Measurements from ENCODE around the gene MYO7B.

Gene MYO7B

DNA sequence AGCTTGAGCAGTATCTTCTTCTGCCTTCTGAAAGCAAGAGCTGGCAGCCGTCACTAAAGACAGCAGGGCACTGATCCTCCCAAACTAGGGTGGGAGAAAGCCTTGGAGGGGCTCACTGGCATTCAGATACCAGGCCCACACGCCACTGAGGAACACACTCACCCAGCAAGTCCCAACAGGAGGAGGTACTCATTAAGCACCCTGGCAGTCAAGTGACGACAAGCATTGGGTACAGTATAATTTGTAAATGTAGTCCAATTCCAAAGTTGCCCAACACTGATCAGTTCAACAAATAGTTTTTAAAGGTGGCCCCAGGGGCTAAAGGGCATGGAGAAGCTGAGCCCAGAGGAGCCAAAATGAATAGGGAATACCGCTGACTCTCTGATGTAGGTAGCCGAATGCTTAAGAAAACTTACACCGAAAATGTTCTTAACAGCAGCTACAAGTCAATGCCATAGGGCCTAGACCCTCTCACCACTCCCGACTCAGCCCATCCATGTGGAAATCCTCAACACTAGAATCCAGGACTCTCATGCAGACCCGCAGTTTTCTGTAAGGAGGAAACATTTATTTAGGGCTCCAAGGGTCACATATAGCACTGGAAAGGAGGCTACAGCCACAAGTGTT is 129.9 kb downstream of the MYO7B start:
- Histone ChIP-seq H3K9ac (ENCODE audit: low read length) (no peak overlapping the region), H3K9me3 (ENCODE audit: insufficient read depth, low read length) (no peaks in the 10 kb centered on the region), H2AFZ (ENCODE audit: low read depth, low read length) (no peak overlapping the region), H3K36me3 (replicated peaks; ENCODE audit: low read depth, low read length) (no peaks in the 10 kb centered on the region), H3K27me3 (ENCODE audit: low read depth, low read length) (peaks cover 20% of the 10 kb centered on the region), H3K4me2 (ENCODE audit: low read length) (no peak overlapping the region), H3K4me3 (ENCODE audit: low read length) (no peak overlapping the region), H3K27ac (ENCODE audit: low read length) (no peak overlapping the region), H4K20me1 (ENCODE audit: insufficient read depth, low read length) (no peaks in the 10 kb centered on the region), H3K4me1 (ENCODE audit: low read length) (no peaks in the 10 kb centered on the region), H3K79me2 (ENCODE audit: low read length) (no peaks in the 10 kb centered on the region)
- no peak for TF ChIP-seq CTCF (IDR thresholded peaks at IDR 0.05; ENCODE audit: low read depth, low read length)
- TF ChIP-seq EZH2phosphoT487 (IDR thresholded peaks at IDR 0.05; ENCODE audit: low read depth): no peak

DNA sequence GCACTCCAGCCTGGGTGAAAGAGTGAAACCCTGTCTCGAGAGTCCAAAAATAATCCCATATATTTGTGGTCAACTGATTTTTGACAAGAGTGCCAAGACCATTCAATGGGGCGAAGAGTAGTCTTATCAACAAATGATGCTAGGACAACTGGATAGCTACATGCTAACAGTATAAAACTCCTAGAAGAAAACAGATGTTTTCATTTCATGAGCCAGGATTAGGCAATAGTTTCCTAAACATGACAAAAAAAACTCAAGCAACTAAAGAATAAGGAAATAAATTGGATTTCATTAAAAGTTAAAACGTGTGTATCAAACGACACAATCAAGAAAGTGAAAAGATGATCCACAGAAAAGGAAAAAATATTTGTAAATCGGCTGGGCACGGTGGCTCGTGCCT is 133.6 kb downstream of the MYO7B start:
- no peak overlapping the region for H3K27ac ChIP-seq (ENCODE audit: low read length)
- no peak overlapping the region for H2AFZ ChIP-seq (ENCODE audit: low read depth, low read length)
- H3K36me3 ChIP-seq (replicated peaks; ENCODE audit: low read depth, low read length): no peaks in the 10 kb centered on the region
- no peaks in the 10 kb centered on the region for H3K79me2 ChIP-seq (ENCODE audit: low read length)
- no peaks in the 10 kb centered on the region for H3K4me1 ChIP-seq (ENCODE audit: low read length)
- no peaks in the 10 kb centered on the region for H3K9me3 ChIP-seq (ENCODE audit: insufficient read depth, low read length)
- no peak for TF ChIP-seq EZH2phosphoT487 (IDR thresholded peaks at IDR 0.05; ENCODE audit: low read depth)
- TF ChIP-seq CTCF (IDR thresholded peaks at IDR 0.05; ENCODE audit: low read depth, low read length): no peak
- no peak overlapping the region for H3K4me2 ChIP-seq (ENCODE audit: low read length)
- H4K20me1 ChIP-seq (ENCODE audit: insufficient read depth, low read length): no peaks in the 10 kb centered on the region
- no peak overlapping the region for H3K4me3 ChIP-seq (ENCODE audit: low read length)
- no peak overlapping the region for H3K9ac ChIP-seq (ENCODE audit: low read length)
- peaks cover 24% of the 10 kb centered on the region for H3K27me3 ChIP-seq (ENCODE audit: low read depth, low read length)

GRCh38 chr2:127670055-127670956 is 134.8 kb downstream of the MYO7B start:
- Histone ChIP-seq H3K27me3 (ENCODE audit: low read depth, low read length) (peaks cover 24% of the 10 kb centered on the region), H3K27ac (ENCODE audit: low read length) (no peak overlapping the region), H3K4me1 (ENCODE audit: low read length) (no peaks in the 10 kb centered on the region), H3K79me2 (ENCODE audit: low read length) (no peaks in the 10 kb centered on the region), H3K36me3 (replicated peaks; ENCODE audit: low read depth, low read length) (no peaks in the 10 kb centered on the region), H2AFZ (ENCODE audit: low read depth, low read length) (no peak overlapping the region), H3K9ac (ENCODE audit: low read length) (no peak overlapping the region), H3K4me3 (ENCODE audit: low read length) (no peak overlapping the region), H4K20me1 (ENCODE audit: insufficient read depth, low read length) (no peaks in the 10 kb centered on the region), H3K4me2 (ENCODE audit: low read length) (no peak overlapping the region), H3K9me3 (ENCODE audit: insufficient read depth, low read length) (no peaks in the 10 kb centered on the region)
- no peak for TF ChIP-seq EZH2phosphoT487 (IDR thresholded peaks at IDR 0.05; ENCODE audit: low read depth)
- TF ChIP-seq CTCF (IDR thresholded peaks at IDR 0.05; ENCODE audit: low read depth, low read length): no peak

GRCh38 chr2:127670957-127671290 is 135.4 kb downstream of the MYO7B start:
- no peak overlapping the region for H3K4me2 ChIP-seq (ENCODE audit: low read length)
- no peak overlapping the region for H3K27ac ChIP-seq (ENCODE audit: low read length)
- no peaks in the 10 kb centered on the region for H3K79me2 ChIP-seq (ENCODE audit: low read length)
- no peaks in the 10 kb centered on the region for H3K9me3 ChIP-seq (ENCODE audit: insufficient read depth, low read length)
- peaks cover 18% of the 10 kb centered on the region for H3K27me3 ChIP-seq (ENCODE audit: low read depth, low read length)
- no peaks in the 10 kb centered on the region for H4K20me1 ChIP-seq (ENCODE audit: insufficient read depth, low read length)
- no peaks in the 10 kb centered on the region for H3K36me3 ChIP-seq (replicated peaks; ENCODE audit: low read depth, low read length)
- no peak overlapping the region for H3K4me3 ChIP-seq (ENCODE audit: low read length)
- no peaks in the 10 kb centered on the region for H3K4me1 ChIP-seq (ENCODE audit: low read length)
- TF ChIP-seq EZH2phosphoT487 (IDR thresholded peaks at IDR 0.05; ENCODE audit: low read depth) (no peak), CTCF (IDR thresholded peaks at IDR 0.05; ENCODE audit: low read depth, low read length) (no peak)
- no peak overlapping the region for H3K9ac ChIP-seq (ENCODE audit: low read length)
- no peak overlapping the region for H2AFZ ChIP-seq (ENCODE audit: low read depth, low read length)

Measured in OCI-LY3 (cell line).